GM23338 (cell line): Measurements from ENCODE around the gene BCL2. TPM values are rescaled to one million over a fixed set of nuclear protein-coding genes. Genes with fewer than 3 reads are reported as not detected.

ENCODE experiments used
- ATAC-seq: fragments of 200-7000 bp; cut with Tn5 transposase; 3 replicates; pipeline ENCODE4 v1.9.1; 2020
- DNase-seq: peaks from one replicate; pipeline ENCODE4 v3.0.0-alpha.2; 2015; ENCODE audit warnings: low spot score
- H2AFZ ChIP-seq: fragments of 200-600 bp; sonication (generic); 2 replicates; pipeline ENCODE4 v1.8.0; 2016; ENCODE audit warnings: antibody characterized with exemption, mild to moderate bottlenecking, moderate library complexity
- H3F3A ChIP-seq: fragments of 200-600 bp; sonication (generic); replicated peaks from 2 replicates; pipeline ENCODE4 v1.8.0; 2017; ENCODE audit warnings: antibody characterized with exemption, mixed run types, low read depth
- H3K27ac ChIP-seq: fragments of 200-600 bp; sonication (generic); 2 replicates; pipeline ENCODE4 v1.6.1; 2016; ENCODE audit warnings: low read depth
- H3K27me3 ChIP-seq: fragments of 200-600 bp; sonication (generic); 2 replicates; pipeline ENCODE4 v1.8.0; 2016; ENCODE audit warnings: mild to moderate bottlenecking, mixed run types, moderate library complexity; ENCODE audit not compliant: insufficient read depth
- H3K36me3 ChIP-seq: fragments of 200-600 bp; sonication (generic); 2 replicates; pipeline ENCODE4 v1.8.0; 2016; ENCODE audit warnings: mild to moderate bottlenecking; ENCODE audit not compliant: insufficient read depth
- H3K4me1 ChIP-seq: fragments of 200-600 bp; sonication (generic); 2 replicates; pipeline ENCODE4 v1.8.0; 2016; ENCODE audit warnings: mild to moderate bottlenecking, moderate library complexity; ENCODE audit not compliant: insufficient read depth
- H3K4me2 ChIP-seq: fragments of 200-600 bp; sonication (generic); 2 replicates; pipeline ENCODE4 v1.7.1; 2017; ENCODE audit warnings: mixed run types
- H3K4me3 ChIP-seq: fragments of 200-600 bp; sonication (generic); 2 replicates; pipeline ENCODE4 v1.6.1; 2016; ENCODE audit warnings: mixed run types
- H3K79me2 ChIP-seq: fragments of 200-600 bp; sonication (generic); replicated peaks from 2 replicates; pipeline ENCODE4 v1.8.0; 2017; ENCODE audit warnings: mild to moderate bottlenecking; ENCODE audit not compliant: insufficient read depth
- H3K9me2 ChIP-seq: fragments of 200-600 bp; sonication (generic); 2 replicates; pipeline ENCODE4 v1.8.0; 2017; ENCODE audit not compliant: insufficient read depth
- H4K20me1 ChIP-seq: fragments of 200-600 bp; sonication (generic); replicated peaks from 2 replicates; pipeline ENCODE4 v1.8.0; 2017; ENCODE audit warnings: mild to moderate bottlenecking; ENCODE audit not compliant: insufficient read depth
- H3K27ac Mint-ChIP-seq: 2 replicates; pipeline ENCODE4 v1.8.0; 2020; ENCODE audit warnings: inconsistent platforms, mild to moderate bottlenecking, moderate library complexity, mixed read lengths
- H3K27me3 Mint-ChIP-seq: 3 replicates; pipeline ENCODE4 v1.8.0; 2022; ENCODE audit warnings: low read depth, mild to moderate bottlenecking, moderate library complexity, mixed read lengths, inconsistent platforms; ENCODE audit not compliant: insufficient read depth, poor library complexity
- H3K36me3 Mint-ChIP-seq: 3 replicates; pipeline ENCODE4 v1.8.0; 2021; ENCODE audit warnings: low read depth, mild to moderate bottlenecking, inconsistent platforms, moderate library complexity, mixed read lengths
- H3K4me1 Mint-ChIP-seq: 3 replicates; pipeline ENCODE4 v1.8.0; 2020; ENCODE audit warnings: mild to moderate bottlenecking, inconsistent platforms, mixed read lengths
- H3K4me3 Mint-ChIP-seq: 3 replicates; pipeline ENCODE4 v1.8.0; 2021; ENCODE audit warnings: moderate library complexity, mild to moderate bottlenecking, inconsistent platforms, mixed read lengths
- H3K9me3 Mint-ChIP-seq: 3 replicates; pipeline ENCODE4 v1.8.0; 2020; ENCODE audit warnings: moderate library complexity, mild to moderate bottlenecking, inconsistent platforms, mixed read lengths
- CREB1 ChIP-seq: fragments of 250-450 bp; sonication (Bioruptor Pico); IDR thresholded peaks from 2 replicates; pipeline ENCODE4 v1.5.0; 2020; ENCODE audit warnings: low read depth, mild to moderate bottlenecking, moderate library complexity
- CTCF ChIP-seq, 2 experiments: fragments of 200-600 bp in 1 of 2; sonication (generic) in 1 of 2; conservative IDR thresholded peaks; 2 replicates each; pipeline versions ENCODE4 v1.5.1 to v1.6.1; 2016 to 2017; ENCODE audit warnings: antibody characterized with exemption in 2 of 2, low read depth in 2 of 2, mild to moderate bottlenecking in 2 of 2, moderate library complexity in 1 of 2
- EZH2 ChIP-seq: fragments of 200-600 bp; sonication (generic); IDR thresholded peaks from one replicate; pipeline ENCODE4 v1.8.0; 2017; ENCODE audit warnings: antibody characterized with exemption, mild to moderate bottlenecking, low read depth; ENCODE audit not compliant: unreplicated experiment
- EZH2phosphoT487 ChIP-seq: fragments of 200-600 bp; sonication (generic); IDR thresholded peaks from one replicate; pipeline ENCODE4 v1.8.1; 2018; ENCODE audit warnings: antibody characterized with exemption; ENCODE audit not compliant: unreplicated experiment
- JUNB ChIP-seq: IDR thresholded peaks from one replicate; pipeline ENCODE4 v1.6.1; 2016; ENCODE audit warnings: antibody characterized with exemption; ENCODE audit not compliant: unreplicated experiment
- NANOG ChIP-seq: IDR thresholded peaks from 2 replicates; pipeline ENCODE4 v1.6.1; 2016; ENCODE audit warnings: antibody characterized with exemption, borderline replicate concordance
- POLR2AphosphoS5 ChIP-seq: IDR thresholded peaks from 2 replicates; pipeline ENCODE4 v1.6.1; 2016; ENCODE audit warnings: antibody characterized with exemption, low read depth
- STAT1 ChIP-seq: IDR thresholded peaks from one replicate; pipeline ENCODE4 v1.6.1; 2016; ENCODE audit warnings: antibody characterized with exemption; ENCODE audit not compliant: unreplicated experiment
- ZNF114 ChIP-seq: fragments of 250-450 bp; sonication (Bioruptor Pico); IDR thresholded peaks from 2 replicates; pipeline ENCODE4 v1.5.0; 2020; ENCODE audit warnings: mild to moderate bottlenecking, moderate library complexity
- ZNF331 ChIP-seq: fragments of 250-450 bp; sonication (Bioruptor Pico); IDR thresholded peaks from 2 replicates; pipeline ENCODE4 v1.5.0; 2020; ENCODE audit warnings: low read depth, mild to moderate bottlenecking, moderate library complexity
- polyA plus RNA-seq: library from polyadenylated mRNA; unstranded; fragments of >200 nt; fragmentation: Nextera tagmentation; extraction: Ambion mirVana; gene quantifications from 2 replicates; pipeline ENCODE4 v1.2.1, GENCODE V29; 2016
- total RNA-seq: library from RNA; depleted of rRNA; stranded (reverse); fragments of >200 nt; shearing (Covaris generic); gene quantifications from 2 replicates; pipeline ENCODE4 v1.2.3, GENCODE V29; 2014
- TF ChIP-seq, protein P1 (sequence below): fragments of 250-450 bp; sonication (Bioruptor Pico); IDR thresholded peaks from 2 replicates; pipeline ENCODE4 v1.5.0; 2020; ENCODE audit warnings: mild to moderate bottlenecking, moderate library complexity
- TF ChIP-seq, protein P2 (sequence below): IDR thresholded peaks from 2 replicates; pipeline ENCODE4 v1.6.1; 2016; ENCODE audit warnings: antibody characterized with exemption

Gene BCL2
- total and polyA plus RNA-seq, 2 experiments from 2014 or later = 1.2 to 4.0 TPM

- no peak for TF ChIP-seq JUNB
- TF ChIP-seq CREB1 (CRISPR knock-in tag) = no peak
- no peak for TF ChIP-seq NANOG
- no peak for TF ChIP-seq EZH2
- no peak for TF ChIP-seq ZNF114
- no peak for TF ChIP-seq EZH2phosphoT487
- TF ChIP-seq, protein P1, sequence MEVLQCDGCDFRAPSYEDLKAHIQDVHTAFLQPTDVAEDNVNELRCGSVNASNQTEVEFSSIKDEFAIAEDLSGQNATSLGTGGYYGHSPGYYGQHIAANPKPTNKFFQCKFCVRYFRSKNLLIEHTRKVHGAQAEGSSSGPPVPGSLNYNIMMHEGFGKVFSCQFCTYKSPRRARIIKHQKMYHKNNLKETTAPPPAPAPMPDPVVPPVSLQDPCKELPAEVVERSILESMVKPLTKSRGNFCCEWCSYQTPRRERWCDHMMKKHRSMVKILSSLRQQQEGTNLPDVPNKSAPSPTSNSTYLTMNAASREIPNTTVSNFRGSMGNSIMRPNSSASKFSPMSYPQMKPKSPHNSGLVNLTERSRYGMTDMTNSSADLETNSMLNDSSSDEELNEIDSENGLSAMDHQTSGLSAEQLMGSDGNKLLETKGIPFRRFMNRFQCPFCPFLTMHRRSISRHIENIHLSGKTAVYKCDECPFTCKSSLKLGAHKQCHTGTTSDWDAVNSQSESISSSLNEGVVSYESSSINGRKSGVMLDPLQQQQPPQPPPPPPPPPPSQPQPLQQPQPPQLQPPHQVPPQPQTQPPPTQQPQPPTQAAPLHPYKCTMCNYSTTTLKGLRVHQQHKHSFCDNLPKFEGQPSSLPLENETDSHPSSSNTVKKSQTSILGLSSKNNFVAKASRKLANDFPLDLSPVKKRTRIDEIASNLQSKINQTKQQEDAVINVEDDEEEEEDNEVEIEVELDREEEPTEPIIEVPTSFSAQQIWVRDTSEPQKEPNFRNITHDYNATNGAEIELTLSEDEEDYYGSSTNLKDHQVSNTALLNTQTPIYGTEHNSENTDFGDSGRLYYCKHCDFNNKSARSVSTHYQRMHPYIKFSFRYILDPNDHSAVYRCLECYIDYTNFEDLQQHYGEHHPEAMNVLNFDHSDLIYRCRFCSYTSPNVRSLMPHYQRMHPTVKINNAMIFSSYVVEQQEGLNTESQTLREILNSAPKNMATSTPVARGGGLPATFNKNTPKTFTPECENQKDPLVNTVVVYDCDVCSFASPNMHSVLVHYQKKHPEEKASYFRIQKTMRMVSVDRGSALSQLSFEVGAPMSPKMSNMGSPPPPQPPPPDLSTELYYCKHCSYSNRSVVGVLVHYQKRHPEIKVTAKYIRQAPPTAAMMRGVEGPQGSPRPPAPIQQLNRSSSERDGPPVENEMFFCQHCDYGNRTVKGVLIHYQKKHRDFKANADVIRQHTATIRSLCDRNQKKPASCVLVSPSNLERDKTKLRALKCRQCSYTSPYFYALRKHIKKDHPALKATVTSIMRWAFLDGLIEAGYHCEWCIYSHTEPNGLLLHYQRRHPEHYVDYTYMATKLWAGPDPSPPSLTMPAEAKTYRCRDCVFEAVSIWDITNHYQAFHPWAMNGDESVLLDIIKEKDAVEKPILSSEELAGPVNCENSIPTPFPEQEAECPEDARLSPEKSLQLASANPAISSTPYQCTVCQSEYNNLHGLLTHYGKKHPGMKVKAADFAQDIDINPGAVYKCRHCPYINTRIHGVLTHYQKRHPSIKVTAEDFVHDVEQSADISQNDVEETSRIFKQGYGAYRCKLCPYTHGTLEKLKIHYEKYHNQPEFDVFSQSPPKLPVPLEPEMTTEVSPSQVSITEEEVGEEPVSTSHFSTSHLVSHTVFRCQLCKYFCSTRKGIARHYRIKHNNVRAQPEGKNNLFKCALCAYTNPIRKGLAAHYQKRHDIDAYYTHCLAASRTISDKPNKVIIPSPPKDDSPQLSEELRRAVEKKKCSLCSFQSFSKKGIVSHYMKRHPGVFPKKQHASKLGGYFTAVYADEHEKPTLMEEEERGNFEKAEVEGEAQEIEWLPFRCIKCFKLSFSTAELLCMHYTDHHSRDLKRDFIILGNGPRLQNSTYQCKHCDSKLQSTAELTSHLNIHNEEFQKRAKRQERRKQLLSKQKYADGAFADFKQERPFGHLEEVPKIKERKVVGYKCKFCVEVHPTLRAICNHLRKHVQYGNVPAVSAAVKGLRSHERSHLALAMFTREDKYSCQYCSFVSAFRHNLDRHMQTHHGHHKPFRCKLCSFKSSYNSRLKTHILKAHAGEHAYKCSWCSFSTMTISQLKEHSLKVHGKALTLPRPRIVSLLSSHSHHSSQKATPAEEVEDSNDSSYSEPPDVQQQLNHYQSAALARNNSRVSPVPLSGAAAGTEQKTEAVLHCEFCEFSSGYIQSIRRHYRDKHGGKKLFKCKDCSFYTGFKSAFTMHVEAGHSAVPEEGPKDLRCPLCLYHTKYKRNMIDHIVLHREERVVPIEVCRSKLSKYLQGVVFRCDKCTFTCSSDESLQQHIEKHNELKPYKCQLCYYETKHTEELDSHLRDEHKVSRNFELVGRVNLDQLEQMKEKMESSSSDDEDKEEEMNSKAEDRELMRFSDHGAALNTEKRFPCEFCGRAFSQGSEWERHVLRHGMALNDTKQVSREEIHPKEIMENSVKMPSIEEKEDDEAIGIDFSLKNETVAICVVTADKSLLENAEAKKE = no peak
- no peak for TF ChIP-seq ZNF331 (CRISPR knock-in tag)
- no peak for TF ChIP-seq STAT1
- no peak for TF ChIP-seq POLR2AphosphoS5
- TF ChIP-seq, protein P2, sequence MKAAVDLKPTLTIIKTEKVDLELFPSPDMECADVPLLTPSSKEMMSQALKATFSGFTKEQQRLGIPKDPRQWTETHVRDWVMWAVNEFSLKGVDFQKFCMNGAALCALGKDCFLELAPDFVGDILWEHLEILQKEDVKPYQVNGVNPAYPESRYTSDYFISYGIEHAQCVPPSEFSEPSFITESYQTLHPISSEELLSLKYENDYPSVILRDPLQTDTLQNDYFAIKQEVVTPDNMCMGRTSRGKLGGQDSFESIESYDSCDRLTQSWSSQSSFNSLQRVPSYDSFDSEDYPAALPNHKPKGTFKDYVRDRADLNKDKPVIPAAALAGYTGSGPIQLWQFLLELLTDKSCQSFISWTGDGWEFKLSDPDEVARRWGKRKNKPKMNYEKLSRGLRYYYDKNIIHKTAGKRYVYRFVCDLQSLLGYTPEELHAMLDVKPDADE = no peak
- TF ChIP-seq CTCF (conservative IDR thresholded peaks at IDR 0.05; ENCODE audit: low read depth in 2 of 2) = no peak
- Mint-ChIP-seq H3K36me3 (no peaks in the 10 kb centered on the region), H3K4me1 (no peaks in the 10 kb centered on the region; the same call in 2 of the 3 replicates), H3K27ac (no peak overlapping the region), H3K4me3 (no peak overlapping the region), H3K27me3 (no peaks in the 10 kb centered on the region), H3K9me3 (no peaks in the 10 kb centered on the region)
- ATAC-seq (no peak), DNase-seq (no peak)
- no peaks in the 10 kb centered on the region for H3K36me3 ChIP-seq
- no peak overlapping the region for H3K4me2 ChIP-seq
- H4K20me1 ChIP-seq = no peaks in the 10 kb centered on the region
- H3K4me1 ChIP-seq = no peaks in the 10 kb centered on the region
- no peak overlapping the region for H2AFZ ChIP-seq
- no peak overlapping the region for H3K4me3 ChIP-seq
- no peaks in the 10 kb centered on the region for H3K79me2 ChIP-seq
- H3K27me3 ChIP-seq = no peaks in the 10 kb centered on the region
- H3K9me2 ChIP-seq = peaks cover 7% of the 10 kb centered on the region; the same call in 1 of the 2 replicates
- no peaks in the 10 kb centered on the region for H3F3A ChIP-seq
- H3K27ac ChIP-seq = no peak overlapping the region
Observed at GRCh38 chr18:63120620-63121019, 198.9 kb downstream of the BCL2 start.
